Measurements from ENCODE around the gene DEXI.
"Not testable (repeated sequence)": the region's sequence is repeated elsewhere in the genome, so short reads cannot be mapped to it uniquely, and the experiment has no call there.

Gene DEXI

GRCh38 chr16:10969615-10970014, 27.3 kb upstream of the DEXI start:
- DNase-seq (ENCODE audit: low read depth in 2 of 2): no peak

DNA sequence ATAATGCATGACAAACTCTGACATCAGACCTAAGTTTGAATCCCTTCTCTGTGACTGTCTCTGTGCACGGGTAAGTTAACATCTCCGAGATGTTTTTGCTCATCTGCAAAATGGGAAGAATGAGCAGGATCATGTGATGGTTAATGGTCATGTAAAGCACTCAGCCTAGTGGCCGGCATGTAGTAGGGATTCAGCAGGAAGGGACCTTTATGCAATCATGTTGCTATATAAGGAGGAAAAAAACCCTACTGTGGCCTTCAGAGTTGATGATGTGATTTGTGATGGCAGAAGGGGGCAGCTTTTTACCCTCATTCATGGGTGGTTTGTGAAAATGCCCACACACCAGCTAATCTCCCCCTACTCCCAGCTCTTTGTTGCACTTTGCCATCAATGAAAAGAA, 26.2 kb upstream of the DEXI start:
- no peak for DNase-seq (ENCODE audit: low read depth in 2 of 2)

GRCh38 chr16:10967986-10968385, 25.7 kb upstream of the DEXI start:
- no peak for DNase-seq (ENCODE audit: low read depth in 2 of 2)

GRCh38 chr16:10966559-10966958, 24.3 kb upstream of the DEXI start:
- not testable (repeated sequence) for DNase-seq (ENCODE audit: low read depth in 2 of 2)

DNA sequence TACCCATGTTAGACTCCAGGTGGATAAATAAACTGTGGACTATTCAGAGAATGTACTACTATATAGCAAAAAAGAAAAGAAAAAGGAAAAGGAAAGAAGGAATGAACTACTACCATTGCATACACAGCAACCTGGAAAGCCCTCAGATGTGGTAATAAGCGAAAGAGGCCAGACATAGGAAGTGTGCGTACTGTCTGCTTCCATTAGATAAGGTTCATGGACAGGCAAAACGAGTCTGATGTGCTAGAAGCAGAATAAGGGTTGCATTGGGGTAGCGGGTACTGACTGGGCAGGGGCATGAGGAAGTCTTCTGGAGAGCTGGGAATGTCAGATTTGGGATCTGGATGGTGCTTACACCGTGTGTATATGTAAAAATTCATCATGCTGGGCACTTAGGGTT, 23.9 kb upstream of the DEXI start:
- no peak for DNase-seq (ENCODE audit: low read depth in 2 of 2)

GRCh38 chr16:10965440-10966061, 23.3 kb upstream of the DEXI start:
- DNase-seq (ENCODE audit: low read depth in 2 of 2): no peak

DNA sequence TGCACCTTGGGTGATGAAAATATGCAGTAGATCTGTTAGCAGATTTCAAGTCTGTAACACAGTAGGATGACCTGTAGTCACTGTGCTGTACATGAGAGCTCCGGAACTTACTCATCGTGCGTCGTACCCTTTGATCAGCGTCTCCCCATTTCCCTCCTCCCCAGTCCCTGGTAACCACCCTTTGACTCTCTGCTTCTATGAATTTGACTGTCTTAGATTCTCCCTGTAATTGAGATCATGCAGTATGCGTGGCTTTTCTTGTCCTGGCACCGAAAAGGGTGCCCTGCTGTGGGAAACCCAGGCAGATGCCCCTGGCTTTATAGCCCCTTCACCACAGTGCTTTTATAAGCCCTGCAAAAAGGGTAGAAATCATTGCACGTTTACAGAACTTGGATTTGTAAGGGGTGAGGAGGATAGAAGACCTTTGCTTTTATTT, 22.6 kb upstream of the DEXI start:
- DNase-seq (ENCODE audit: low read depth in 2 of 2): peak; percentile 45 to 48

DNA sequence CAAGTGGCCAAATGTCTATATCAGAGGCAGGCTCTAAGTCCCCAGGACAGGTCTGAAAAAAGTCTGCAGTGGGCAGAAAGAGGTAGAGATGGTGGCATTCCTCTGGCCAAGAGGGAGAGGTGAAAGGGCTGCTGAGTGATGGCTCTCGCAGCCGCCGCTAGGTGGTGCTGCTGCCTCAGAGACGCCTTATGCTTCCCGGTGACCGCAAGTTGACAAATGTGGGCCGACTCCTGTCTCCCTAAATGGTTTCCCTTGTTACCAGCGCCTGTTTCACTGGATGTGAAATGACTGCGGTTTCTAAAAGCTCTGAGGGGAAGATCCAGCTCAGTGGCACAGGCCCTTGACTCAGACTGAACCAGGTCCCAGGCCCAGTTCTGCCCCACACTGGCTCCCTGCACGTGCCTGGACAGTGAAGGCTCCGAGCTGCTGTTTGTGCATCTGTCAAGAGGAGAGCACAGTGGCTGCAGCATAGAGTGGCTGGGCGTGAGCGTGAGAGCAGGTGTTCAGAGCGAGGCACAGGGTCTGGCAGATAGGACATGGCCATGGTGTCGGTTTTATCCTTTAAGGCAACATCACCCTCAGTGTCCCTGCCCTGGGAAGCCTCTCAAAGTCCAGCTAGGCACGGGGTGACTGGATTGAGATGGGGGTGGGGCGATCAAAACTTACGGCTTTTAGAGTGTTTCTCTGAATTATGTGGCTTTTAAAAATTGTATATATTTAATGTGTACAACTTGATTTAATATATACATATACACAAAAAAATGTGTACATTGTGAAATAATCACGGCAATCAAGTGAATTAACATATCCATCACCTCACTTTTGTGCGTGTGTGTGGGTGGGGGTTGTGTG, 22.0 kb upstream of the DEXI start:
- peak; percentile 79 to 83 for DNase-seq (ENCODE audit: low read depth in 2 of 2)

DNA sequence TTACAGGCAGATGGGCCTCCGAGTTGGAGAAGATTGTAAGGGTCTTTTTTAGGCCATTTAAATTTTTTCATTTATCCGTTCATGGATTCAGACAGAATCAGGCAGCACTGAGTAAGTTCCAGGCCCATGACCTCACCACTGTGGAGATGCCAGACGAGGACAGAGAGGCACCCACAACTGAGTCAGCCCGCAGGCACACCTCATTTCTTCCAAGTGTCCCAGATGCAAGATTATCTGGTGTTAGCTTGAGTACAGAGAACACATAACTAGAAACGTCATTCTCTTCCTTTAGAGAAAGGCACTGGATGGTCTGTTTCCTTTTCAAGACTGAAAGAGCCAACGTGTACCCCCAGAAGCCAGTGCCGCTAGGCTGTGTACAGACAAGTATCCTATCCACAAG, 19.0 kb upstream of the DEXI start:
- no peak for DNase-seq (ENCODE audit: low read depth in 2 of 2)

DNA sequence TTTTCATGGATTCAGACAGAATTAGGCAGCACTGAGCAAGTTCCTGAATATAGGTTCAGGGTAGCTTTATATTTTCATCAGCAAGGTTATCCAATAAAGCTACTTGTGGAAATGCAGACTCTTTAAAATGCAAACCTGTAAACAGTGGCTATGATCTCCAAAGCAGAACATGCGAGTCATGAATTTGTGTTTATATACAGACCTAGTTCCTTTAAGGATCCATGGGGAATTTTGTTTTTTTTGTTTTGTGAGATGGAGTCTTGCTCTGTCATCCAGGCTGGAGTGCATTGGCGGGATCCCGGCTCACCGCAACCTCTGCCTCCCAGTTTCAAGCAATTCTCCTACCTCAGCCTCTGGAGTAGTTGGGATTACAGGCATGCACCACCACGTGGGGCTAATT, 16.9 kb upstream of the DEXI start:
- no peak for DNase-seq (ENCODE audit: low read depth in 2 of 2)

GRCh38 chr16:10957771-10958482, 15.7 kb upstream of the DEXI start:
- DNase-seq (ENCODE audit: low read depth in 2 of 2): no peak

DNA sequence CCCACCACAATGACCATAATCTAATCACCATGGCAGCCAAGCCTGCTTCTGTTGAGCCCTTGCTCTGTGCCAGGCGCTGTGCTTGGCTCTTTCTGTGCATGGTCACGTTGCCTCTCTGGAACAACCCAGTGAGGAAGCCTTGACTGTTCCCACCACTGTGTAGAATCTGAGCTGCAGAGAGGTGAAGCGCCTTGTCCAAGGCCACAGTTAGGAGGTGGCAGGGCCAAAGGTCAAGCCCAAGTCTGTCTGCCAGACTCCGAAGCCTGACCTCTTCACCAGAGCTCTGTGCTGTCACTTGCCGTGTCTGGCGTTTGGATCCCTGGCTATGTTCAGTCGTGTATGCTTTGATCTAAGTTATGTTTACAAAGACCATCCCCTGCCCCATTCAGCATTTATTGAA, 12.6 kb upstream of the DEXI start:
- DNase-seq (ENCODE audit: low read depth in 2 of 2): no peak

DNA sequence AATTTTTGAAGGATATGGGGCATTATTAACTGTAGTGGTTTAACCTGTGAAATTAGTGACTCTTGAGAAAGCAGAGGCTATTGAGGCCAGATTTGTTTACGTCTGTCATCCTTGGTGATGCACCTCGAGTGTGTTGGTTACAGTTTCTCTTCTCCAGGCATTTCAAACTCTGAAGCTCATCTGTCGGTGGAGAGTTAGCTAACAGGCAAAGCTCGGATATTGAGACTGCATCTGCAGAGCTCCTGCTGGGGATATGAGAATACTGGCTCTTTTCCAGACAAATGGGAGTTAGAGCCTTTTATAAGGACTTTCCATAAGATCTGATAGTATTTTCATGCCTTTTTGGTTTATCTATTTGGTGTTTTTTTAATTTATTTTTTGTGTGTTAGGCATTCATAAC, 8.8 kb upstream of the DEXI start:
- no peak for DNase-seq (ENCODE audit: low read depth in 2 of 2)

GRCh38 chr16:10950393-10950792, 8.1 kb upstream of the DEXI start:
- DNase-seq (ENCODE audit: low read depth in 2 of 2): no peak

- DNase-seq (ENCODE audit: low read depth in 2 of 2): no peak
Measured at GRCh38 chr16:10949424-10949970, 7.2 kb upstream of the DEXI start.

DNA sequence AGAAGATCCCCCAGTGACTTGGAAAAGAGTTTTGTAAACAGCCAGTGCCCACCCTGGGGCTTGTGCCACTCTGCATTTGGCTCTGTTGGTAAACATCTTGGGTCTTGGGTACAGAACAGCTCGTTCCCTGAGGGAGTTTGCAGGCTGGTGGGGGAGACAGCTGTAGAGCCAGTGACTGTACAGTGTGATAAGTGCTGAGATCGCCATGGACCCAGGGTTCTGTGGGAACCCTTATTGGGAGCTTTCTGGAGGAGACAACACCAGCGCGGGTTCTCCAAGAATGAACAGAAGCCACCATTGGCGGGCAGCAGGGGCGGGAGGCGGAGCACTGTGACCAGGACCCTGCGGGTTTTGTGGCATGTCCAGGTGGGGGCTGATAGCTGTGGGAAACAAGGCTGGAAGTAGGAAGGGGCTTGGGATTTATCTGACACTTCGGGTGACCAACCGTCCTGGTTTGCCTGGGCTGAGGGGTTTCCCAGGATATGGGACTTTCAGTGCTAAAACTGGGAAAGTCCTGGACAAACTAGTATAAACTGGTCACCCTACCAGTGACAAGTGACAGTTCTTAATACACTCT, 5.0 kb upstream of the DEXI start:
- DNase-seq (ENCODE audit: low read depth in 2 of 2): no peak

DNA sequence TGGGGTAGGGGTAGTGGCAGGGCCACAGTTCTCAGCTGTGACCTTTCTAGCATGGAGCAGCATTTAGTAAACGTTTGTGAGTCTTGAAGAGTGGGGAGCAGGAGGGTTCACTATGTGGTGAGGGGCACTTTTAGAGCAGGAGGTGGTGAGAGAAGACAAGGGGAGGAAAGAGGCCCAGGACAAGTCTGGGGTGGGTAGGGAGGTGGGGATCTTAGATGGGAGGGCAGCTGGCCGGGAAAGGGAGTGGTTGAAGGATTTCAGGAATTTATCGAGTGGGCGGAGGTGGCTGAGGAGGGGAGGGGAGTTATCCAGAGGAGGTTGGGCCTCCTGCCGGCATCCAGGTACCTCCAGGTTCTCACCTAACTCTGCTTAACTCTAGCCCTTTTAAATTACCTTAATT, 4.0 kb upstream of the DEXI start:
- DNase-seq (ENCODE audit: low read depth in 2 of 2): no peak

DNA sequence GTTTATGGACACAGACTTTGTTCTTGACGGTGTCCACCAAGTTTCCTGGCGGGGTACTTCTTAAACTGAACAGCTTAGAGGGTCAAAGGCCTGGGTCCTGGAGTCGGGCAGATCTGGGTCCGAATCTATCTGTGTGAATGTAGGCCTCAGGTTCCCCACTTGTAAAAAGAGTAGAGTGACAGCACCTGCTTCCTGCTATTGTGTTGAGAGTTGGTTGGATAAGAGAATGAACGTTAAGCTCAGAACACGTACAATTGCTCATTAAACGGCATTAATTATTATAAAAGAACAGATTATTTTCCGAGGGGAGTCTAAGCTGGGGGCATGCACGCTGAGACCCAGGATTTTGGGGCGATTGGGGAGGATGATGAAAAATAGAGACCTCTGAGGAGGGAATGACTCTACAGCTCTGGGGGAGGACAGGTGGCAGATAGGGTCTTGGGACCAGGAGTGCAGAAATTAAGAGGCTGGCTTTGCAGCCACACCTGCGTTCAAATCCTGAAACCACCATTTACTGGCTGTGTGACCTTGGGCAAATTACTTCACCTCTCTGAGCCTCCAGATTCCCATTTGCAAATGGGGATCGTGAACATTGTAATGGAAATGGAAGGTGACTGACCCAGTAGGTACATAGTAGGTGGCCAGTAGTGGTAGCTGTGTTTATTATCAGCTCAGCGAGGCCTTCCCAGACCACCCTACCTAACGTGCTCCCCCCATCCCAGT, 3.0 kb upstream of the DEXI start:
- DNase-seq (ENCODE audit: low read depth in 2 of 2): no peak

DNA sequence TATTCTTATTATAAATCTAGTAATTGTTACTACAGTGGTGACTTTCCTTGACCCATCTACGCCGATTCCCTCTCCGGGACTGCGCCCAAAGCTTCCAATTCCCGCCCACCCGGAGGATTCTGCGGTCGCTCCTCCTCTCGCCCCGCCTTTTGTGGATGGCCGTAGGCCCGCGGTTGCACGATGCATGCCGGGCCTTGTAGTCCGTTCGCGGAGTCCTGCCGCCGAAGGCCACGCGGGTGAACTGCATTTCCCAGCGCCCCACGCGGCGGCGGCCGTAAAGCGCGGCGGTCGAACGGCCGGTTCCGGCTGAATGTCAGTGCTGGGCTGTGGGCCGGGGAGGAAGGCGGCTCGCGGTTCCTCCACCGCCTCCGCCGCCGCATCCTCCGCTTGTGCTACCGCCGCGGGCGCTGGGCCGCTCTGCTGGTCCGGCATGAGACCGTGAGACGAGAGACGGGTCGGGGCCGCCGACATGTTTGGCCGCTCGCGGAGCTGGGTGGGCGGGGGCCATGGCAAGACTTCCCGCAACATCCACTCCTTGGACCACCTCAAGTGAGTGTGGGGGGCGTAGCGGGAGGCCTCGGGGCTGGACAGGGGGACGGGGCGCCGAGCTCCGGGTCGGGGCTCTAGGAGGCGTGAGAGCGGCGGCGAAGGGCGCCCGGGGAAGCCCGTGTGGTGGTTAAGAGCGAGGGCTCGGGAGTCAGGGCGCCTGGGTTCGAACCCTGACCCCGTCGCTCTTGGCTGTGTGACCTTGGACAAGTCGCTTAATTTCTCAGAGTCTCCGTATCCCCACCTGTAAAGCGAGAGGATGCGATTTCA, 2.2 kb upstream of the DEXI start, which contains the start of gene CLEC16A:
TSS of gene CLEC16A (plus strand) at position 316 of the 816 bp plus-strand sequence. CDS start at position 470, 154 bp downstream.
- DNase-seq (ENCODE audit: low read depth in 2 of 2): peak; percentile 92 to 96

DNA sequence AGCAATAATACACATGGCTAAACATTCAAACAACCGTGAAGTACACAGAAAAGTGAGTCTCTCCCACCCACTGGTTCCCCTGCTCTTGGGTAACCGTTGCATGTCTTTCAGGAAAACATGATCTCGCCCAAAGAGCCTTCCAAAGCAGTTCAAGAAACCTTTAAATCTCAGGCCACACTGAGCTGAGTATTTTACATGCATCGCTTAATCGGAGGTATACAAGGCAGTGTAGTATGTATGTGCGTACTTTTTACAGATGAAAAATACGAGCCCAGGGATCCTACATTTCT, 741 bp upstream of the DEXI start:
- DNase-seq (ENCODE audit: low read depth in 2 of 2): no peak

- not testable (repeated sequence) for DNase-seq (ENCODE audit: low read depth in 2 of 2)
Measured at GRCh38 chr16:10941935-10942351, 325 bp downstream of the DEXI start.

Data from activated CD4-positive, alpha-beta T cell treated with anti-CD3 and anti-CD28 coated beads for 24 hours (primary cell).